ENCODE measurements around the gene PYY.

DNA sequence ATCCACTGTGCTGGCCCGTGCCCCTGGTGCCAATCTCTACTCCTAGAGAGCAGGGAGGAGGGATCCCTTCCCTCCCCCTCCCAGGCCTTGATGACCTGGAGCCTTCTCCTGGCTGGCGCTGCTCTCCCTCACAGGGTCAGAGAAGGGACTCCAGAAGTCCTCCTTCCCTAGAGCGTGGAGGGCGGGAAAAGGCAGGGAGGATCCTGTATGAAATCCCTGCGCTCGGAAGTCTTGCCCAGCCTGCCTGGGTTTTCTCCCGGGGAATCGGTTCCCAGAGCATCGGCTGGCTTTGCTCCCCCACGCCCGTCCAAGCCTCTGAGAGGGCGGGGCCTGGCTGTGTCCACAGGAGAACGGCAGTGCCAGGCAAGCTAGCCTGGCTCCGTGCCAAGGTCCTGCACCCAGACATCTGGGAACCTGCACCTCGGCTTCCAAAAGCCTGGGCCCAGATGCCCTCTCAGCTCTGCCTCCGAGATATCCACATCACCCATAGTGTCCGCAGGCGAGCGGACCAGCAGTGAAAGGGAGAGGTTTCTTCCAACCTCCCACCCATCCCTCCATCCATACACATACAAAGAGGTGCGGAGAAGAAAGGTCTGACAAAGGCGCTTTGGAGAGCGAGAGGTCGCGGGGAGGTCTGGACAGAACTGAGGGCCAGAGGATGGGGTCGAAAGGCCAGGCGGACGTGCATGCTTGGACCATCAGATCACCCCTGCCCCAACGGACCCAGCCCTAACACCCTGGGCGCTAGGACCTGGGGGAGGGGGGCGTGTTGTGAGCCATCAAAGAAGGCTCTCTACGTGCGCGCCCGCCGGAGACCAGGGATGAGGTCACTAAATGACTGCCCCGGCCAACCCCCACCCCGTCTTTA lies 47.5 kb downstream of the PYY start:
- TF ChIP-seq, protein P1, sequence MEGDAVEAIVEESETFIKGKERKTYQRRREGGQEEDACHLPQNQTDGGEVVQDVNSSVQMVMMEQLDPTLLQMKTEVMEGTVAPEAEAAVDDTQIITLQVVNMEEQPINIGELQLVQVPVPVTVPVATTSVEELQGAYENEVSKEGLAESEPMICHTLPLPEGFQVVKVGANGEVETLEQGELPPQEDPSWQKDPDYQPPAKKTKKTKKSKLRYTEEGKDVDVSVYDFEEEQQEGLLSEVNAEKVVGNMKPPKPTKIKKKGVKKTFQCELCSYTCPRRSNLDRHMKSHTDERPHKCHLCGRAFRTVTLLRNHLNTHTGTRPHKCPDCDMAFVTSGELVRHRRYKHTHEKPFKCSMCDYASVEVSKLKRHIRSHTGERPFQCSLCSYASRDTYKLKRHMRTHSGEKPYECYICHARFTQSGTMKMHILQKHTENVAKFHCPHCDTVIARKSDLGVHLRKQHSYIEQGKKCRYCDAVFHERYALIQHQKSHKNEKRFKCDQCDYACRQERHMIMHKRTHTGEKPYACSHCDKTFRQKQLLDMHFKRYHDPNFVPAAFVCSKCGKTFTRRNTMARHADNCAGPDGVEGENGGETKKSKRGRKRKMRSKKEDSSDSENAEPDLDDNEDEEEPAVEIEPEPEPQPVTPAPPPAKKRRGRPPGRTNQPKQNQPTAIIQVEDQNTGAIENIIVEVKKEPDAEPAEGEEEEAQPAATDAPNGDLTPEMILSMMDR (IDR thresholded peaks at IDR 0.05), result no peak
- TF ChIP-seq POLR2A (IDR thresholded peaks at IDR 0.05), result no peak
